Psoas muscle (tissue), 8 donors: ENCODE measurements around the gene ST3GAL5. TPM values are rescaled to one million over a fixed set of nuclear protein-coding genes. Genes with fewer than 3 reads are reported as not detected.
A peak's percentile ranks its signal among the peaks of the same experiment; 100 is the strongest.

Experiments used
- ATAC-seq, 4 donors: fragments of 200-7000 bp; cut with Tn5 transposase; one replicate each; pipeline ENCODE4 v1.9.1; 2020; ENCODE audit warnings: moderate library complexity in 3 of 4, mild to moderate bottlenecking in 2 of 4
- DNase-seq, 2 donors: peaks; one replicate each; pipeline ENCODE4 v3.0.0-alpha.2; 2020
- H3K27ac ChIP-seq: fragments of 200-600 bp; one replicate; pipeline ENCODE4 v1.8.0; 2022
- H3K27me3 ChIP-seq, 3 donors: fragments of 200-600 bp in 1 of 3; one replicate each; pipeline versions ENCODE4 v1.6.1 to v1.8.0; 2013 to 2022; ENCODE audit warnings: low read length in 2 of 3, mild to moderate bottlenecking in 2 of 3, moderate library complexity in 1 of 3; ENCODE audit not compliant: insufficient read depth in 3 of 3
- H3K36me3 ChIP-seq, 2 donors: fragments of 200-600 bp in 1 of 2; one replicate each; pipeline versions ENCODE4 v1.6.1 to v1.8.0; 2013 to 2022; ENCODE audit warnings: low read depth in 1 of 2, mild to moderate bottlenecking in 1 of 2, moderate library complexity in 1 of 2; ENCODE audit not compliant: insufficient read depth in 1 of 2
- H3K4me1 ChIP-seq: fragments of 200-600 bp; one replicate; pipeline ENCODE4 v1.8.0; 2022
- H3K4me3 ChIP-seq: fragments of 200-600 bp; one replicate; pipeline ENCODE4 v1.8.0; 2022; ENCODE audit warnings: mild to moderate bottlenecking
- H3K9me3 ChIP-seq: fragments of 200-600 bp; one replicate; pipeline ENCODE4 v1.8.0; 2022
- WGBS, 3 donors: extraction: QIAGEN DNeasy Blood & Tissue Kit; methylation state at CpG; one replicate each; pipeline versions ENCODE4 v1.1.6 to v1.1.7; 2013; 5-methylcytosine and 5-hydroxymethylcytosine counted together
- intact Hi-C, 2 donors: fragments of 100-400 bp; cut with DNase I; formaldehyde crosslinking; loops; one replicate each; pipeline versions ENCODE4 v1.11.0 to v1.14.2; 2022
- polyA plus RNA-seq, 3 donors: library from polyadenylated mRNA; stranded (reverse); fragments of 200-250 nt; gene quantifications; one replicate each; pipeline ENCODE4 v1.2.3, GENCODE V29; 2013
- total RNA-seq, 4 donors: library from RNA; stranded (reverse); fragmentation: NEBNext Ultra II Directional in 2 of 4; extraction: Animal tissue kit (Norgen Biotek cat#: 25700) in 2 of 4; gene quantifications; one replicate each; pipeline versions ENCODE4 v1.2.1 to v1.2.4, GENCODE V29; 2021 to 2023
- TF ChIP-seq, protein P1 (sequence below): fragments of 200-600 bp; IDR thresholded peaks from one replicate; pipeline ENCODE4 v1.8.0; 2022; ENCODE audit warnings: antibody characterized with exemption
- donor health status: healthy with polysubstance abuse.
- donor health status: DM: no; HTN: no; CAD: no; lungs with moderate emphysema.
- donor health status: Bipolar disorder and iron deficiency.
- donor health status: healthy.
- donor health status: DM: yes; HTN: yes; CAD: no.
- donor health status: DM: no; HTN: no; CAD: no.
- donor health status: DM: no; HTN: no; CAD: no.
- donor health status: DM: yes; HTN: yes; CAD: no.

ST3GAL5 gene
- total and polyA plus RNA-seq, 7 donors = 7.9 to 35.6 (median 14.7) TPM

DNA sequence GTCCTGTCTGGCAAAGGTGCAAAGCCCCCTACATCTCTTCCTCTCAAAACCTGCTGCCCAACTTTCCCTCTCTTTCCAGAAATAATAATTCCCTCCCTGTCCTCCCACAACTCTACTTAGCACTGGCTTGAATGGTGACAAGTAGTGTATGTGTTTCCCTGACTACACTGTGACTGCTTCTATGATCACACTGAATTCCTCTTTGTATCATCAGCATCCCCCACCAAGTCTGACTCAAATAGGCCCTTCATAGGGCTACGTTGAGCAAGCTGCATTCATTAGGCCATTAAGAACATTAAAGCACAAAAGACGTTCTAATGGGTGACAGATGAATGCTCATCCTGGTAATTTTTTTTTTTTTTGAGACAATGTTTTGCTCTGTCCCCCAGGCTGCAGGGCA lies 13.7 kb upstream of the ST3GAL5 start:
- Histone ChIP-seq H3K27me3 (no peaks in the 10 kb centered on the region), H3K36me3 (no peaks in the 10 kb centered on the region), H3K9me3 (no peaks in the 10 kb centered on the region), H3K4me1 (peaks cover 12% of the 10 kb centered on the region), H3K4me3 (no peak overlapping the region), H3K27ac (no peak overlapping the region)
- intact Hi-C loops = no loop called here
- DNase-seq (no peak), ATAC-seq (no peak)
- TF ChIP-seq, protein P1, sequence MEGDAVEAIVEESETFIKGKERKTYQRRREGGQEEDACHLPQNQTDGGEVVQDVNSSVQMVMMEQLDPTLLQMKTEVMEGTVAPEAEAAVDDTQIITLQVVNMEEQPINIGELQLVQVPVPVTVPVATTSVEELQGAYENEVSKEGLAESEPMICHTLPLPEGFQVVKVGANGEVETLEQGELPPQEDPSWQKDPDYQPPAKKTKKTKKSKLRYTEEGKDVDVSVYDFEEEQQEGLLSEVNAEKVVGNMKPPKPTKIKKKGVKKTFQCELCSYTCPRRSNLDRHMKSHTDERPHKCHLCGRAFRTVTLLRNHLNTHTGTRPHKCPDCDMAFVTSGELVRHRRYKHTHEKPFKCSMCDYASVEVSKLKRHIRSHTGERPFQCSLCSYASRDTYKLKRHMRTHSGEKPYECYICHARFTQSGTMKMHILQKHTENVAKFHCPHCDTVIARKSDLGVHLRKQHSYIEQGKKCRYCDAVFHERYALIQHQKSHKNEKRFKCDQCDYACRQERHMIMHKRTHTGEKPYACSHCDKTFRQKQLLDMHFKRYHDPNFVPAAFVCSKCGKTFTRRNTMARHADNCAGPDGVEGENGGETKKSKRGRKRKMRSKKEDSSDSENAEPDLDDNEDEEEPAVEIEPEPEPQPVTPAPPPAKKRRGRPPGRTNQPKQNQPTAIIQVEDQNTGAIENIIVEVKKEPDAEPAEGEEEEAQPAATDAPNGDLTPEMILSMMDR = no peak
- 40 to 68% (median 68%) methylated on average over 2 of the region's 2 CpGs for WGBS, 3 donors

GRCh38 chr2:85901155-85901554 lies 12.4 kb upstream of the ST3GAL5 start:
- DNase-seq = no peak
- peaks cover 12% of the 10 kb centered on the region for H3K4me1 ChIP-seq
- H3K27me3 ChIP-seq = no peaks in the 10 kb centered on the region
- H3K27ac ChIP-seq = no peak overlapping the region
- TF ChIP-seq, protein P1 = no peak
- H3K4me3 ChIP-seq = no peak overlapping the region
- no peaks in the 10 kb centered on the region for H3K9me3 ChIP-seq
- WGBS, 3 donors = 47 to 77% (median 62%) methylated on average over 2 of the region's 2 CpGs
- intact Hi-C loops = no loop called here
- no peaks in the 10 kb centered on the region for H3K36me3 ChIP-seq
- no peak for ATAC-seq

DNA sequence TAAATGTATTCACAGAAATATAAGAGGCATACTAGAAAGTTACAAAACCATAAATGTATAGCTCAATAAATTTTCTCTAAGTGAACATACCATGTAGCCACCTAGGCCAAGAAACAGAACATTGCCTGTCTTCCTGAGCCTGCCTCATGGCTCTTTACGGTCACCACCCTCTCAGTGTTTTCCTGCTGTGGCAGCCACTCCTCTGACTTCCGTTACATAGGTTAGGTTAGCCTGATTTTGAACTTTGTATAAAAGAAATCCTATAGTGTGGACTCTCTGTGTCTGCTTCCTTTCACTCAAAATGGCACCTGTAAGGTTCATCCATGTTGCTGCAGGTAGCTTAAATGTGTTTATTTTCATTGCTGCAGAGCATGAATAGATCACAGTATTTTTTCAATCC lies 11.6 kb upstream of the ST3GAL5 start:
- H3K4me3 ChIP-seq = no peak overlapping the region
- peaks cover 8% of the 10 kb centered on the region for H3K4me1 ChIP-seq
- no peaks in the 10 kb centered on the region for H3K27me3 ChIP-seq
- H3K36me3 ChIP-seq = no peaks in the 10 kb centered on the region
- H3K27ac ChIP-seq = no peak overlapping the region
- no peak for DNase-seq
- TF ChIP-seq, protein P1 = no peak
- ATAC-seq = no peak
- 91 to 100% (median 95%) methylated on average over 2 of the region's 2 CpGs for WGBS, 3 donors
- H3K9me3 ChIP-seq = no peaks in the 10 kb centered on the region
- intact Hi-C loops = no loop called here

DNA sequence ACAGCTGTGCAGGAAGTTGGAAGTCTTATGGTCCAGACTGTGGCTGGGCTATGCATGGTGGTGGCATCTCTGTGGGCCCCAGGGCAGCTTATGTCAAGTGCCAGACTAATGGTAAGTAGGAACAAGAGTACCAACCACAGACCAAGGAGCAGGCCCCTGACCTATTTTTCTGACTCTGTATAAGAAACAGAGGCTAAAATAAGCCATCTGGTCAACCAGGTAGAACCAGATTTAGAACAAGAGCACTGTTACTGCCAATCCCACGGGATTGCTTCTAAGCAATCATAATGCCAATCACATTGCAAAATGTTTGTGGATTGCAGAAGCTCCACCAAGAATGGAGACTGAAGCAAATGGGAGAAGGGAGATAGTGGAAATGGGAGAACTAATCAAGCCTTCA lies 11.1 kb upstream of the ST3GAL5 start:
- DNase-seq = no peak
- Histone ChIP-seq H3K36me3 (no peaks in the 10 kb centered on the region), H3K4me1 (peaks cover 5% of the 10 kb centered on the region), H3K27ac (no peak overlapping the region), H3K27me3 (no peaks in the 10 kb centered on the region), H3K9me3 (no peaks in the 10 kb centered on the region), H3K4me3 (no peak overlapping the region)
- TF ChIP-seq, protein P1 = no peak
- 38 to 64% (median 44%) methylated on average over 1 of the region's 1 CpG for WGBS, 3 donors
- peak; percentile 14 to 78 (median 44) for ATAC-seq
- intact Hi-C loops = no loop called here

DNA sequence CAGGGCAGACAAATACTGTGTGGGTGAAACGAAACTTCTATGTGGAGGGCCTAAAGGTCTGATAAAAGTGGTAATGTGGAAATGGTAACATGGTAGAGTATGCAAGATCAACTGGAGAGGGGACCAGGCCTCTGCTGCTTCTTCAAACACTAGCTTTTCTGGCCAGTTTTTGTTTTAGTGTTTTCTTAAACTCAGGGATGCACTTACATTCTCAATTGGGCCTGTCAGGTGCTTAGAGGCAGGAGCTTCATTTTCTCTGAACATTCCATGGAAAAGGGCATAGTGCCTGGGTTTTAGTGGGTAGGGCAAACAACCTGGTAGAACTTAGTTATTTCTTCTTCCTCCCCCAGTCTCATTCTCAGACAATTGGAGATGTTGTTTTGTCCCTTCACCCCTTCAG lies 10.5 kb upstream of the ST3GAL5 start:
- H3K4me3 ChIP-seq = no peak overlapping the region
- H3K9me3 ChIP-seq = no peaks in the 10 kb centered on the region
- peaks cover 5% of the 10 kb centered on the region for H3K4me1 ChIP-seq
- TF ChIP-seq, protein P1 = no peak
- 94 to 99% (median 97%) methylated on average over 1 of the region's 1 CpG for WGBS, 3 donors
- no peaks in the 10 kb centered on the region for H3K27me3 ChIP-seq
- DNase-seq = no peak
- intact Hi-C loops = no loop called here
- H3K27ac ChIP-seq = no peak overlapping the region
- no peak for ATAC-seq
- H3K36me3 ChIP-seq = no peaks in the 10 kb centered on the region
